GM12878 (cell line): ENCODE results near the gene ZG16B. TPM values are rescaled to one million over a fixed set of nuclear protein-coding genes. Genes with fewer than 3 reads are reported as not detected.

Experiments
- ATAC-seq: fragments of 200-7000 bp; cut with Tn5 transposase; 3 replicates; pipeline ENCODE4 v1.9.1; 2020; ENCODE audit warnings: mild to moderate bottlenecking, moderate library complexity
- BruUV-seq: library from RNA; stranded (reverse); fragments of 400-500 nt; replicated peaks from 2 replicates; lab custom pipeline; 2021; lab: Mats Ljungman, UMichigan
- CTCF ChIA-PET: fragments of 300-600 bp; sonication (Branson Sonifier 250); formaldehyde crosslinking; extraction: SDS; loops from one replicate; lab custom pipeline; 2021; ENCODE audit warnings: inconsistent platforms; lab: Yijun Ruan, JAX
- POLR2A ChIA-PET: fragments of 350-600 bp; formaldehyde crosslinking; extraction: SDS; loops from one replicate; lab custom pipeline; 2021; ENCODE audit warnings: inconsistent platforms; lab: Charles Lee
- RAD21 ChIA-PET: fragments of 300-600 bp; sonication (Branson Sonifier 250); formaldehyde crosslinking; loops from one replicate; lab custom pipeline; 2023; ENCODE audit warnings: antibody characterized with exemption; ENCODE audit not compliant: unreplicated experiment; lab: Charles Lee
- SMC1A ChIA-PET: fragments of 300-600 bp; sonication (Branson Sonifier 250); formaldehyde crosslinking; loops from one replicate; lab custom pipeline; 2023; ENCODE audit not compliant: unreplicated experiment, uncharacterized antibody; lab: Charles Lee
- DNase-seq: peaks from one replicate; pipeline ENCODE4 v3.0.0-alpha.2; 2011; ENCODE audit warnings: low read depth, low spot score
- FAIRE-seq: peaks from 3 replicates; lab custom pipeline; 2011; peaks lifted over from hg19 to GRCh38; lab: Jason Lieb, UNC
- H2AFZ ChIP-seq: 2 replicates; pipeline ENCODE4 v1.6.0; 2011; ENCODE audit warnings: low read depth, low read length, control low read depth; ENCODE audit not compliant: control insufficient read depth
- H3K27ac ChIP-seq: 2 replicates; pipeline ENCODE4 v1.5.1; 2011; ENCODE audit warnings: control low read depth; ENCODE audit not compliant: control insufficient read depth, insufficient read depth
- H3K27me3 ChIP-seq, 2 experiments: replicated peaks in 1 of 2; 2 replicates each; pipeline versions ENCODE4 v1.6.0 to v1.6.1; 2011; ENCODE audit warnings: low read length in 1 of 2; ENCODE audit not compliant: control insufficient read depth in 2 of 2, insufficient read depth in 2 of 2
- H3K36me3 ChIP-seq, 2 experiments: 2 replicates each; pipeline ENCODE4 v1.5.1; 2011; ENCODE audit warnings: low read length in 1 of 2; ENCODE audit not compliant: control insufficient read depth in 2 of 2, insufficient read depth in 2 of 2
- H3K4me1 ChIP-seq: 2 replicates; pipeline ENCODE4 v1.6.1; 2011; ENCODE audit warnings: mild to moderate bottlenecking, low read length, moderate library complexity, mixed read lengths; ENCODE audit not compliant: control insufficient read depth, insufficient read depth
- H3K4me2 ChIP-seq: 2 replicates; pipeline ENCODE4 v1.6.0; 2011; ENCODE audit warnings: control low read depth; ENCODE audit not compliant: control insufficient read depth, insufficient read depth
- H3K4me3 ChIP-seq: fragments of 200-600 bp; sonication (generic); 2 replicates; pipeline ENCODE4 v1.5.1; 2016
- H3K79me2 ChIP-seq: 2 replicates; pipeline ENCODE4 v1.6.0; 2011; ENCODE audit warnings: low read length; ENCODE audit not compliant: control insufficient read depth, insufficient read depth
- H3K9ac ChIP-seq: 2 replicates; pipeline ENCODE4 v1.8.0; 2011; ENCODE audit warnings: low read length, control low read depth, mixed read lengths; ENCODE audit not compliant: control insufficient read depth, insufficient read depth
- H3K9me3 ChIP-seq: replicated peaks from 3 replicates; pipeline ENCODE4 v1.5.1; 2011; ENCODE audit warnings: mild to moderate bottlenecking, low read length; ENCODE audit not compliant: control insufficient read depth, insufficient read depth
- H4K20me1 ChIP-seq: 2 replicates; pipeline ENCODE4 v1.6.0; 2011; ENCODE audit not compliant: control insufficient read depth, insufficient read depth
- BHLHE40 ChIP-seq, 2 experiments: fragments of 450-650 bp in 1 of 2; IDR thresholded peaks; 2 replicates each; pipeline ENCODE4 v1.6.1; 2011 to 2017; ENCODE audit warnings: low read depth in 2 of 2, borderline replicate concordance in 1 of 2, improper control_type of control experiment in 1 of 2, low read length in 1 of 2, mild to moderate bottlenecking in 1 of 2
- FOS ChIP-seq: IDR thresholded peaks from 3 replicates; pipeline ENCODE4 v1.6.1; 2011; ENCODE audit warnings: borderline replicate concordance; ENCODE audit not compliant: insufficient read length; ENCODE audit errors: extremely low read depth
- KLF5 ChIP-seq: fragments of 450-650 bp; IDR thresholded peaks from 2 replicates; pipeline ENCODE4 v1.6.1; 2014; ENCODE audit warnings: mild to moderate bottlenecking; ENCODE audit not compliant: partially characterized antibody
- MTA3 ChIP-seq: IDR thresholded peaks from 2 replicates; pipeline ENCODE4 v1.6.1; 2012; ENCODE audit warnings: low read length, inconsistent platforms, borderline replicate concordance
- NRF1 ChIP-seq: conservative IDR thresholded peaks from 2 replicates; pipeline ENCODE4 v1.6.1; 2011; ENCODE audit warnings: mild to moderate bottlenecking, low read depth, low read length, improper control_type of control experiment
- PAX8 ChIP-seq: fragments of 450-650 bp; IDR thresholded peaks from 2 replicates; pipeline ENCODE4 v1.6.1; 2017; ENCODE audit warnings: mild to moderate bottlenecking, moderate library complexity
- POLR2AphosphoS2 ChIP-seq: IDR thresholded peaks from 2 replicates; pipeline ENCODE4 v1.6.1; 2011; ENCODE audit warnings: low read depth, mild to moderate bottlenecking, low read length, improper control_type of control experiment, moderate library complexity
- RBBP5 ChIP-seq: fragments of 200-600 bp; sonication (generic); conservative IDR thresholded peaks from 2 replicates; pipeline ENCODE4 v1.6.1; 2016
- SREBF2 ChIP-seq: IDR thresholded peaks from 2 replicates; pipeline ENCODE4 v1.6.1; 2012; ENCODE audit warnings: mild to moderate bottlenecking, low read length
- STAT3 ChIP-seq: IDR thresholded peaks from 2 replicates; pipeline ENCODE4 v1.6.1; 2011; ENCODE audit warnings: low read depth, low read length, improper control_type of control experiment
- YBX1 ChIP-seq: fragments of 450-650 bp; IDR thresholded peaks from 2 replicates; pipeline ENCODE4 v1.6.1; 2016; ENCODE audit warnings: antibody characterized with exemption
- YY1 ChIP-seq: IDR thresholded peaks from 2 replicates; pipeline ENCODE4 v1.6.1; 2011; ENCODE audit warnings: low read depth, mild to moderate bottlenecking, low read length
- ZBTB11 ChIP-seq: fragments of 450-650 bp; formaldehyde crosslinking; IDR thresholded peaks from 2 replicates; pipeline ENCODE4 v1.5.0; 2022; ENCODE audit warnings: mild to moderate bottlenecking, missing genetic modification characterization
- WGBS: methylation state at CpG from one replicate; pipeline ENCODE4 v1.1.6; 2016; ENCODE audit warnings: low lambda C conversion rate; ENCODE audit not compliant: insufficient replicate concordance, insufficient coverage; ENCODE audit errors: missing lambda C conversion rate; 5-methylcytosine and 5-hydroxymethylcytosine counted together
- in situ Hi-C: fragments of 300-500 bp; cut with MboI; formaldehyde crosslinking; loops from 9 replicates; pipeline ENCODE4 v1.14.3; 2018; ENCODE audit warnings: mixed read lengths
- intact Hi-C: fragments of 100-400 bp; cut with micrococcal nuclease; formaldehyde crosslinking; loops from one replicate; pipeline ENCODE4 v1.14.2; 2022; ENCODE audit not compliant: unreplicated experiment
- polyA plus RNA-seq, 11 experiments: library from polyadenylated mRNA; depleted of rRNA in 4 of 11; unstranded in 6 of 11; stranded (reverse) in 5 of 11; fragments of >200 nt; fragmentation: Nextera tagmentation in 4 of 11; fragmentation: Illumina TruSeq in 1 of 11; extraction: Ambion mirVana in 4 of 11; extraction: Trizol in 1 of 11; gene quantifications; 1 replicate in 1 of 11; 2 replicates in 10 of 11; pipeline versions ENCODE4 v1.2.1 to v1.2.3, GENCODE V29; 2011 to 2016; ENCODE audit warnings: inconsistent platforms in 2 of 11, missing spikeins in 2 of 11, low read depth in 1 of 11
- total RNA-seq, 4 experiments: library from RNA; depleted of rRNA in 3 of 4; stranded (reverse); fragments of >200 nt in 3 of 4; fragmentation: Illumina TruSeq in 1 of 4; extraction: Trizol in 1 of 4; gene quantifications; 2 replicates each; pipeline versions ENCODE4 v1.2.1 to v1.2.3, GENCODE V29; 2013 to 2021

The ZG16B gene
- total and polyA plus RNA-seq, 10 of the 15 experiments (the other 5 are each of a cell fraction or from before 2014, with no cell fraction given) = 1.00 to 11.6 (median 5.8) TPM

- ChIA-PET RAD21 (no interaction called here), SMC1A (no interaction called here), CTCF (no interaction called here), POLR2A (no interaction called here)
- Histone ChIP-seq H3K4me3 (no peak overlapping the region), H2AFZ (no peak overlapping the region), H4K20me1 (no peaks in the 10 kb centered on the region), H3K79me2 (peaks cover 7% of the 10 kb centered on the region), H3K27ac (no peak overlapping the region), H3K9ac (no peak overlapping the region), H3K4me1 (no peaks in the 10 kb centered on the region), H3K9me3 (no peaks in the 10 kb centered on the region), H3K36me3 (no peaks in the 10 kb centered on the region), H3K4me2 (no peak overlapping the region), H3K27me3 (peaks cover 0 to 5% of the 10 kb centered on the region in 2 experiments; a peak in 2 of 4 replicates)
- TF ChIP-seq STAT3 = no peak
- no peak for TF ChIP-seq RBBP5
- no peak for TF ChIP-seq ZBTB11
- no peak for TF ChIP-seq PAX8
- no peak for TF ChIP-seq POLR2AphosphoS2
- TF ChIP-seq SREBF2 = no peak
- no peak for TF ChIP-seq YY1
- no peak for TF ChIP-seq KLF5
- TF ChIP-seq NRF1 = no peak
- TF ChIP-seq BHLHE40 (IDR thresholded peaks at IDR 0.05; ENCODE audit: borderline replicate concordance in 1 of 2, low read depth in 2 of 2, low read length in 1 of 2) = no peak
- no peak for TF ChIP-seq MTA3
- no peak for TF ChIP-seq FOS
- no peak for TF ChIP-seq YBX1
- ATAC-seq (no peak), FAIRE-seq (no peak), DNase-seq (no peak)
- no TSS peak for BruUV-seq
- in situ Hi-C loops = no loop called here
- WGBS = 69% methylated on average over 10 of the region's 10 CpGs
- intact Hi-C loops = no loop called here
These were observed 14.8 kb upstream of the ZG16B start for GRCh38 chr16:2815299-2815771.
